Left kidney (tissue), 2 donors: Measurements from ENCODE around the gene DLG1. TPM values are rescaled to one million over a fixed set of nuclear protein-coding genes. Genes with fewer than 3 reads are reported as not detected.
"Not testable (repeated sequence)": the region's sequence is repeated elsewhere in the genome, so short reads cannot be mapped to it uniquely, and the experiment has no call there.

ENCODE experiments used
- DNase-seq: peaks from one replicate; pipeline ENCODE4 v3.0.0-alpha.2; 2013
- polyA plus RNA-seq: library from polyadenylated mRNA; unstranded; fragments of 120-200 nt; gene quantifications from one replicate; pipeline ENCODE4 v1.2.1, GENCODE V29; 2013; ENCODE audit not compliant: insufficient read length

Gene DLG1
- polyA plus RNA-seq, 1 donor: 96.9 TPM

GRCh38 chr3:197103766-197104165, 194.6 kb downstream of the DLG1 start:
- DNase-seq: no peak

- no peak for DNase-seq
Measured at GRCh38 chr3:197093871-197094270, 204.5 kb downstream of the DLG1 start.

GRCh38 chr3:197088370-197088769, 210.0 kb downstream of the DLG1 start:
- DNase-seq: peak; percentile 32

GRCh38 chr3:197085137-197085536, 213.3 kb downstream of the DLG1 start:
- DNase-seq: no peak

GRCh38 chr3:197083486-197083885, 214.9 kb downstream of the DLG1 start:
- no peak for DNase-seq

GRCh38 chr3:197082871-197083270, 215.5 kb downstream of the DLG1 start:
- DNase-seq: no peak

GRCh38 chr3:197080344-197080743, 218.1 kb downstream of the DLG1 start:
- no peak for DNase-seq

- DNase-seq: no peak
Measured at GRCh38 chr3:197076415-197076814, 222.0 kb downstream of the DLG1 start.

GRCh38 chr3:197068077-197068476, 230.3 kb downstream of the DLG1 start:
- no peak for DNase-seq

- DNase-seq: no peak
Measured at GRCh38 chr3:197064771-197065170, 233.6 kb downstream of the DLG1 start.

- no peak for DNase-seq
Measured at GRCh38 chr3:197062446-197062845, 236.0 kb downstream of the DLG1 start.

GRCh38 chr3:197051637-197052036, 246.8 kb downstream of the DLG1 start:
- not testable (repeated sequence) for DNase-seq

- DNase-seq: no peak
Measured at GRCh38 chr3:197050511-197050910, 247.9 kb downstream of the DLG1 start.

- DNase-seq: no peak
Measured at GRCh38 chr3:197042539-197042938, 255.9 kb downstream of the DLG1 start.

GRCh38 chr3:197041875-197042488, 256.4 kb downstream of the DLG1 start:
- no peak for DNase-seq

- no peak for DNase-seq
Measured at GRCh38 chr3:197040658-197041057, 257.8 kb downstream of the DLG1 start.

- no peak for DNase-seq
Measured at GRCh38 chr3:197038679-197039462, 259.5 kb downstream of the DLG1 start.

- DNase-seq: no peak
Measured at GRCh38 chr3:197035577-197035976, 262.8 kb downstream of the DLG1 start.

- not testable (repeated sequence) for DNase-seq
Measured at GRCh38 chr3:197034778-197035177, 263.6 kb downstream of the DLG1 start.

- DNase-seq: not testable (repeated sequence)
Measured at GRCh38 chr3:197033764-197034163, 264.6 kb downstream of the DLG1 start.

- DNase-seq: no peak
Measured at GRCh38 chr3:197031315-197032285, 266.8 kb downstream of the DLG1 start.
